ENCODE results near the gene TPH2.

DNA sequence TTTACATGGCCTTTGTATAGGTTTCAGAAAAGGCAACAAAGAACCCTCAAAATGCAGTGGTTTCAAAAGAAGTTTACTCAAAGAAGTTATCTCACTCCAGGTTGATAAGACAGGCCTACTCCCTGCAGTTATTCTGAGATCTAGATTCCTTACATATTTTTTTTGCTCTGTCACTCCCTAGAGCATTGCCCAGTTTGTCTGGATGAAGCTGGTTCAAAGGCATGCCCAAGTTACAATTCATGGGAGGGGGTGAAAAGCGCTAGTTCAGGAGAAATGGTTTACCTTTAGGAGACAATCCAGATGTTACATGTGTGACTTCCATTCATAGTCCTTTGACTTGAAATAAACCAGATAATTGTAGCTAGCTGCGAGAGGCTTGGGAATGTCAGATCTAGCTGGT lies 115.0 kb downstream of the TPH2 start:
- TF ChIP-seq, protein P1, sequence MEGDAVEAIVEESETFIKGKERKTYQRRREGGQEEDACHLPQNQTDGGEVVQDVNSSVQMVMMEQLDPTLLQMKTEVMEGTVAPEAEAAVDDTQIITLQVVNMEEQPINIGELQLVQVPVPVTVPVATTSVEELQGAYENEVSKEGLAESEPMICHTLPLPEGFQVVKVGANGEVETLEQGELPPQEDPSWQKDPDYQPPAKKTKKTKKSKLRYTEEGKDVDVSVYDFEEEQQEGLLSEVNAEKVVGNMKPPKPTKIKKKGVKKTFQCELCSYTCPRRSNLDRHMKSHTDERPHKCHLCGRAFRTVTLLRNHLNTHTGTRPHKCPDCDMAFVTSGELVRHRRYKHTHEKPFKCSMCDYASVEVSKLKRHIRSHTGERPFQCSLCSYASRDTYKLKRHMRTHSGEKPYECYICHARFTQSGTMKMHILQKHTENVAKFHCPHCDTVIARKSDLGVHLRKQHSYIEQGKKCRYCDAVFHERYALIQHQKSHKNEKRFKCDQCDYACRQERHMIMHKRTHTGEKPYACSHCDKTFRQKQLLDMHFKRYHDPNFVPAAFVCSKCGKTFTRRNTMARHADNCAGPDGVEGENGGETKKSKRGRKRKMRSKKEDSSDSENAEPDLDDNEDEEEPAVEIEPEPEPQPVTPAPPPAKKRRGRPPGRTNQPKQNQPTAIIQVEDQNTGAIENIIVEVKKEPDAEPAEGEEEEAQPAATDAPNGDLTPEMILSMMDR (IDR thresholded peaks at IDR 0.05), result no peak
- no peak for TF ChIP-seq POLR2A (IDR thresholded peaks at IDR 0.05)
